Neuronal stem cell (in vitro differentiated cells): ENCODE results near the gene NDUFS1.

Experiments used
- DNase-seq: peaks from one replicate; pipeline ENCODE4 v3.0.0-alpha.2; 2013; ENCODE audit warnings: low spot score
- H2AFZ ChIP-seq: one replicate; pipeline ENCODE4 v1.6.1; 2013; ENCODE audit warnings: mild to moderate bottlenecking, low read length, inconsistent platforms
- H2AK5ac ChIP-seq: 2 replicates; pipeline ENCODE4 v1.6.1; 2013; ENCODE audit warnings: low read depth, mild to moderate bottlenecking, inconsistent platforms, low read length, moderate library complexity, mixed read lengths
- H2BK120ac ChIP-seq: 2 replicates; pipeline ENCODE4 v1.6.1; 2013; ENCODE audit warnings: low read depth, mild to moderate bottlenecking, inconsistent platforms, low read length, moderate library complexity, mixed read lengths
- H2BK12ac ChIP-seq: one replicate; pipeline ENCODE4 v1.6.1; 2013; ENCODE audit warnings: low read length, inconsistent platforms
- H2BK15ac ChIP-seq: 2 replicates; pipeline ENCODE4 v1.6.1; 2013; ENCODE audit warnings: mild to moderate bottlenecking, low read length, inconsistent platforms, mixed read lengths
- H2BK5ac ChIP-seq: one replicate; pipeline ENCODE4 v1.6.1; 2013; ENCODE audit warnings: inconsistent platforms, mild to moderate bottlenecking, low read length, moderate library complexity
- H3K14ac ChIP-seq: one replicate; pipeline ENCODE4 v1.6.1; 2013; ENCODE audit warnings: low read length, inconsistent platforms
- H3K18ac ChIP-seq: 2 replicates; pipeline ENCODE4 v1.6.1; 2013; ENCODE audit warnings: low read length, inconsistent platforms
- H3K23ac ChIP-seq: 2 replicates; pipeline ENCODE4 v1.6.1; 2013; ENCODE audit warnings: low read depth, mild to moderate bottlenecking, mixed read lengths, low read length, inconsistent platforms; ENCODE audit not compliant: poor library complexity
- H3K27ac ChIP-seq: replicated peaks from 3 replicates; pipeline ENCODE4 v1.5.1; 2013; ENCODE audit warnings: low read length, inconsistent platforms
- H3K27me3 ChIP-seq, 3 experiments: 2 replicates each; pipeline ENCODE4 v1.6.1; 2013; ENCODE audit warnings: low read length in 3 of 3, mild to moderate bottlenecking in 2 of 3, inconsistent platforms in 1 of 3, low read depth in 1 of 3, mixed read lengths in 1 of 3, moderate library complexity in 1 of 3; ENCODE audit not compliant: control insufficient read depth in 3 of 3, insufficient read depth in 3 of 3
- H3K36me3 ChIP-seq, 2 donors: replicated peaks in 1 of 2; 2 replicates each; pipeline ENCODE4 v1.6.1; 2013; ENCODE audit warnings: low read length in 2 of 2; ENCODE audit not compliant: control insufficient read depth in 2 of 2, insufficient read depth in 2 of 2
- H3K4ac ChIP-seq: 2 replicates; pipeline ENCODE4 v1.6.1; 2013; ENCODE audit warnings: inconsistent platforms, mild to moderate bottlenecking, low read length, moderate library complexity
- H3K4me1 ChIP-seq, 2 donors: 1 replicate in 1 of 2; 2 replicates in 1 of 2; pipeline ENCODE4 v1.6.1; 2013; ENCODE audit warnings: low read length in 2 of 2, low read depth in 1 of 2; ENCODE audit not compliant: control insufficient read depth in 2 of 2, insufficient read depth in 1 of 2
- H3K4me2 ChIP-seq: one replicate; pipeline ENCODE4 v1.6.1; 2013; ENCODE audit warnings: mild to moderate bottlenecking, low read length, inconsistent platforms; ENCODE audit not compliant: insufficient read depth, poor library complexity, severe bottlenecking
- H3K4me3 ChIP-seq, 2 donors: 2 replicates each; pipeline ENCODE4 v1.5.1; 2013; ENCODE audit warnings: low read length in 2 of 2, mild to moderate bottlenecking in 2 of 2, inconsistent platforms in 1 of 2, moderate library complexity in 1 of 2
- H3K79me1 ChIP-seq: one replicate; pipeline ENCODE4 v1.6.1; 2013; ENCODE audit warnings: low read depth, mild to moderate bottlenecking, inconsistent platforms, low read length, moderate library complexity
- H3K9ac ChIP-seq: one replicate; pipeline ENCODE4 v1.6.1; 2013; ENCODE audit warnings: mild to moderate bottlenecking, low read depth, low read length, inconsistent platforms; ENCODE audit not compliant: poor library complexity
- H3K9me3 ChIP-seq, 2 donors: replicated peaks in 1 of 2; 2 replicates each; pipeline versions ENCODE3 to v1.6.1; 2013; ENCODE audit warnings: low read length in 2 of 2, mild to moderate bottlenecking in 2 of 2, inconsistent platforms in 1 of 2, low read depth in 1 of 2, mixed read lengths in 1 of 2, moderate library complexity in 1 of 2; ENCODE audit not compliant: control insufficient read depth in 2 of 2, insufficient read depth in 1 of 2
- H4K8ac ChIP-seq: one replicate; pipeline ENCODE4 v1.6.1; 2013; ENCODE audit warnings: low read depth, mild to moderate bottlenecking, inconsistent platforms, low read length, moderate library complexity
- H4K91ac ChIP-seq: one replicate; pipeline ENCODE4 v1.6.1; 2013; ENCODE audit warnings: low read length, low read depth, mild to moderate bottlenecking, inconsistent platforms; ENCODE audit not compliant: poor library complexity
- WGBS, 2 donors: extraction: QIAGEN DNeasy Blood & Tissue Kit; methylation state at CpG; one replicate each; pipeline ENCODE4 v1.1.7; 2013; ENCODE audit warnings: missing lambda C conversion rate in 2 of 2, mixed read lengths in 1 of 2; ENCODE audit not compliant: insufficient read length in 2 of 2, insufficient replicate concordance in 1 of 2; ENCODE audit errors: extremely low coverage in 2 of 2; 5-methylcytosine and 5-hydroxymethylcytosine counted together

Gene NDUFS1

GRCh38 chr2:206116278-206116677 lies 43.0 kb downstream of the NDUFS1 start:
- Histone ChIP-seq H2BK15ac (no peak overlapping the region), H2BK120ac (no peak overlapping the region), H3K4ac (no peak overlapping the region), H3K27ac (no peak overlapping the region), H3K23ac (no peak overlapping the region), H3K79me1 (no peaks in the 10 kb centered on the region), H2AK5ac (no peak overlapping the region), H4K8ac (no peak overlapping the region), H3K36me3 (peaks cover 3 to 55% of the 10 kb centered on the region in 2 donors), H3K18ac (no peak overlapping the region), H3K4me2 (no peak overlapping the region), H3K9me3 (no peaks in the 10 kb centered on the region), H2AFZ (no peak overlapping the region), H3K4me3 (no peak overlapping the region), H3K9ac (no peak overlapping the region), H4K91ac (no peak overlapping the region), H3K14ac (peak overlapping the region; percentile 79), H2BK12ac (no peak overlapping the region), H3K4me1 (no peaks in the 10 kb centered on the region), H3K27me3 (no peaks in the 10 kb centered on the region), H2BK5ac (no peak overlapping the region)
- no CpG with 5 or more reads among the region's 21 CpGs for WGBS, 2 donors
- DNase-seq = no peak

GRCh38 chr2:206115026-206115578 lies 44.1 kb downstream of the NDUFS1 start:
- H4K91ac ChIP-seq = no peak overlapping the region
- H2BK15ac ChIP-seq = no peak overlapping the region
- no peak overlapping the region for H3K9ac ChIP-seq
- no peak overlapping the region for H2BK120ac ChIP-seq
- H3K27ac ChIP-seq = no peak overlapping the region
- H4K8ac ChIP-seq = no peak overlapping the region
- H3K79me1 ChIP-seq = no peaks in the 10 kb centered on the region
- H3K27me3 ChIP-seq = no peaks in the 10 kb centered on the region
- H2BK5ac ChIP-seq = no peak overlapping the region
- no peak overlapping the region for H2AK5ac ChIP-seq
- no peak overlapping the region for H3K4ac ChIP-seq
- no peaks in the 10 kb centered on the region for H3K9me3 ChIP-seq
- H3K23ac ChIP-seq = no peak overlapping the region
- H3K4me2 ChIP-seq = no peak overlapping the region
- peaks cover 3 to 44% of the 10 kb centered on the region in 2 donors for H3K36me3 ChIP-seq
- no peak overlapping the region for H3K4me3 ChIP-seq
- no peaks in the 10 kb centered on the region for H3K4me1 ChIP-seq
- no CpG with 5 or more reads among the region's 3 CpGs for WGBS, 2 donors
- no peak overlapping the region for H2AFZ ChIP-seq
- H3K18ac ChIP-seq = no peak overlapping the region
- no peak for DNase-seq
- H2BK12ac ChIP-seq = no peak overlapping the region
- H3K14ac ChIP-seq = no peak overlapping the region

- no peak overlapping the region for H3K4me3 ChIP-seq
- no peaks in the 10 kb centered on the region for H3K9me3 ChIP-seq
- no peaks in the 10 kb centered on the region for H3K79me1 ChIP-seq
- no peak for DNase-seq
- no peak overlapping the region for H3K27ac ChIP-seq
- no CpG with 5 or more reads among the region's 7 CpGs for WGBS, 2 donors
- H2AFZ ChIP-seq = no peak overlapping the region
- H3K27me3 ChIP-seq = no peaks in the 10 kb centered on the region
- no peak overlapping the region for H2BK5ac ChIP-seq
- no peaks in the 10 kb centered on the region for H3K4me1 ChIP-seq
- no peak overlapping the region for H2BK15ac ChIP-seq
- H3K4me2 ChIP-seq = no peak overlapping the region
- no peak overlapping the region for H3K18ac ChIP-seq
- H2BK120ac ChIP-seq = no peak overlapping the region
- peaks cover 0 to 32% of the 10 kb centered on the region in 2 donors for H3K36me3 ChIP-seq
- H4K8ac ChIP-seq = no peak overlapping the region
- no peak overlapping the region for H3K14ac ChIP-seq
- no peak overlapping the region for H4K91ac ChIP-seq
- H2AK5ac ChIP-seq = no peak overlapping the region
- H3K23ac ChIP-seq = no peak overlapping the region
- no peak overlapping the region for H3K4ac ChIP-seq
- no peak overlapping the region for H2BK12ac ChIP-seq
- H3K9ac ChIP-seq = no peak overlapping the region
Observed at GRCh38 chr2:206112846-206113547, 46.2 kb downstream of the NDUFS1 start.

- Histone ChIP-seq H2BK12ac (no peak overlapping the region), H3K36me3 (peaks cover 0 to 23% of the 10 kb centered on the region in 2 donors), H2BK15ac (no peak overlapping the region), H3K4me1 (no peaks in the 10 kb centered on the region), H2AFZ (no peak overlapping the region), H3K27ac (no peak overlapping the region), H3K18ac (no peak overlapping the region), H3K4me2 (no peak overlapping the region), H3K9me3 (no peaks in the 10 kb centered on the region), H3K4me3 (no peak overlapping the region), H3K23ac (no peak overlapping the region), H3K9ac (no peak overlapping the region), H2BK120ac (no peak overlapping the region), H3K27me3 (no peaks in the 10 kb centered on the region), H2AK5ac (no peak overlapping the region), H4K91ac (no peak overlapping the region), H2BK5ac (no peak overlapping the region), H4K8ac (no peak overlapping the region), H3K4ac (no peak overlapping the region), H3K79me1 (no peaks in the 10 kb centered on the region), H3K14ac (no peak overlapping the region)
- no CpG with 5 or more reads among the region's 3 CpGs for WGBS, 2 donors
- DNase-seq = no peak
Observed at GRCh38 chr2:206112108-206112507, 47.1 kb downstream of the NDUFS1 start.
